Adrenal gland (tissue), 12 donors: ENCODE data around the gene SIX5. TPM values are rescaled to one million over a fixed set of nuclear protein-coding genes. Genes with fewer than 3 reads are reported as not detected.

ENCODE experiments used
- DNase-seq, 7 donors: peaks; one replicate each; pipeline ENCODE4 v3.0.0-alpha.2; 2019 to 2020
- H3K27ac ChIP-seq, 5 donors: fragments of 200-600 bp; sonication (generic) in 4 of 5; 1 replicate in 3 of 5; 2 replicates in 2 of 5; pipeline versions ENCODE4 v1.5.1 to v1.8.0; 2016 to 2020; ENCODE audit warnings: mild to moderate bottlenecking in 1 of 5
- H3K27me3 ChIP-seq: fragments of 200-600 bp; 2 replicates; pipeline ENCODE4 v1.8.0; 2021
- H3K36me3 ChIP-seq, 2 donors: fragments of 200-600 bp; replicated peaks in 1 of 2; 1 replicate in 1 of 2; 2 replicates in 1 of 2; pipeline versions ENCODE4 v1.5.1 to v1.8.0; 2018 to 2022
- H3K4me1 ChIP-seq, 2 donors: fragments of 200-600 bp; replicated peaks in 1 of 2; 1 replicate in 1 of 2; 2 replicates in 1 of 2; pipeline versions ENCODE4 v1.5.1 to v1.8.0; 2018 to 2021
- H3K4me3 ChIP-seq, 4 donors: fragments of 200-600 bp; sonication (generic) in 3 of 4; one replicate each; pipeline ENCODE4 v1.5.1; 2016 to 2018
- H3K9me3 ChIP-seq, 3 donors: fragments of 200-600 bp; sonication (generic) in 1 of 3; replicated peaks in 1 of 3; 1 replicate in 2 of 3; 2 replicates in 1 of 3; pipeline versions ENCODE4 v1.5.1 to v1.8.0; 2016 to 2021
- CTCF ChIP-seq, 6 experiments: fragments of 450-650 bp in 4 of 6; fragments of 200-600 bp in 2 of 6; sonication (generic) in 1 of 6; IDR thresholded peaks; 1 replicate in 5 of 6; 2 replicates in 1 of 6; pipeline versions ENCODE4 v1.5.1 to v1.8.0; 2016 to 2021; ENCODE audit warnings: antibody characterized with exemption in 6 of 6, mild to moderate bottlenecking in 2 of 6, moderate library complexity in 1 of 6
- POLR2A ChIP-seq, 2 donors: fragments of 450-650 bp; IDR thresholded peaks; one replicate each; pipeline ENCODE4 v1.6.1; 2017; ENCODE audit warnings: antibody characterized with exemption in 2 of 2, mild to moderate bottlenecking in 2 of 2, moderate library complexity in 1 of 2
- WGBS, 4 donors: extraction: QIAGEN DNeasy Blood & Tissue Kit in 2 of 4; methylation state at CpG; one replicate each; pipeline versions ENCODE4 v1.1.5 to v1.1.7; 2013 to 2017; 5-methylcytosine and 5-hydroxymethylcytosine counted together
- intact Hi-C, 2 donors: fragments of 100-400 bp; cut with DNase I; formaldehyde crosslinking; loops; one replicate each; pipeline versions ENCODE4 v1.14.1 to v1.15.0; 2022 to 2023
- polyA plus RNA-seq, 3 donors: library from polyadenylated mRNA; stranded (reverse); fragments of 200-250 nt in 2 of 3; fragments of 350-450 nt in 1 of 3; fragmentation: Illumina TruSeq in 1 of 3; extraction: RNeasy Lipid Tissue Mini Kit (QIAGEN cat#74804) in 1 of 3; gene quantifications; one replicate each; pipeline ENCODE4 v1.2.3, GENCODE V29; 2013 to 2014
- total RNA-seq, 9 donors: library from RNA; depleted of rRNA in 4 of 9; stranded (reverse); fragments of >200 nt in 4 of 9; fragments of 120-200 nt in 1 of 9; fragmentation: NEBNext Ultra II Directional in 1 of 9; extraction: Animal tissue kit (Norgen Biotek cat#: 25700) in 1 of 9; gene quantifications; one replicate each; pipeline versions ENCODE4 v1.1.0 to v1.2.4, GENCODE V29; 2013 to 2023
- donor health status: healthy with polysubstance abuse.
- donor health status: Bipolar disorder and iron deficiency.
- donor health status: DM: yes; HTN: yes; CAD: no.
- donor health status: DM: no; HTN: no; CAD: no.
- donor health status: DM: no; HTN: no; CAD: no.
- donor health status: DM: yes; HTN: yes; CAD: no.

The SIX5 gene
- total and polyA plus RNA-seq, 12 donors: 6.2 to 69.1 (median 27.1) TPM

GRCh38 chr19:45814166-45814780 lies 45.2 kb upstream of the SIX5 start:
- DNase-seq: no peak
- TF ChIP-seq CTCF (IDR thresholded peaks at IDR 0.05): no peak
- Histone ChIP-seq H3K36me3 (no peaks in the 10 kb centered on the region), H3K27ac (no peak overlapping the region), H3K4me3 (no peak overlapping the region), H3K27me3 (no peaks in the 10 kb centered on the region), H3K4me1 (peaks cover 5 to 7% of the 10 kb centered on the region in 2 donors), H3K9me3 (no peaks in the 10 kb centered on the region)
- intact Hi-C loops: no loop called here
- 79 to 83% (median 79%) methylated on average over 5 to 12 of the region's 12 CpGs for WGBS, 4 donors

- Histone ChIP-seq H3K9me3 (no peaks in the 10 kb centered on the region), H3K4me1 (peaks cover 5 to 7% of the 10 kb centered on the region in 2 donors), H3K36me3 (no peaks in the 10 kb centered on the region), H3K27ac (no peak overlapping the region), H3K27me3 (no peaks in the 10 kb centered on the region), H3K4me3 (no peak overlapping the region)
- 91 to 94% (median 94%) methylated on average over 5 to 6 of the region's 6 CpGs for WGBS, 4 donors
- TF ChIP-seq CTCF (IDR thresholded peaks at IDR 0.05) (no peak), POLR2A (IDR thresholded peaks at IDR 0.05) (no peak)
- intact Hi-C loops: no loop called here
- DNase-seq: no peak
Observed at GRCh38 chr19:45812297-45812696, 43.2 kb upstream of the SIX5 start.

GRCh38 chr19:45809643-45810159 lies 40.6 kb upstream of the SIX5 start:
- H3K9me3 ChIP-seq: no peaks in the 10 kb centered on the region
- no peaks in the 10 kb centered on the region for H3K27me3 ChIP-seq
- peaks cover 5 to 7% of the 10 kb centered on the region in 2 donors for H3K4me1 ChIP-seq
- intact Hi-C loops: no loop called here
- 21 to 32% (median 30%) methylated on average over 7 of the region's 7 CpGs for WGBS, 4 donors
- no peak overlapping the region for H3K4me3 ChIP-seq
- no peak for TF ChIP-seq CTCF (IDR thresholded peaks at IDR 0.05)
- no peak for TF ChIP-seq POLR2A (IDR thresholded peaks at IDR 0.05)
- H3K27ac ChIP-seq: no peak overlapping the region
- no peaks in the 10 kb centered on the region for H3K36me3 ChIP-seq
- DNase-seq: no peak

DNA sequence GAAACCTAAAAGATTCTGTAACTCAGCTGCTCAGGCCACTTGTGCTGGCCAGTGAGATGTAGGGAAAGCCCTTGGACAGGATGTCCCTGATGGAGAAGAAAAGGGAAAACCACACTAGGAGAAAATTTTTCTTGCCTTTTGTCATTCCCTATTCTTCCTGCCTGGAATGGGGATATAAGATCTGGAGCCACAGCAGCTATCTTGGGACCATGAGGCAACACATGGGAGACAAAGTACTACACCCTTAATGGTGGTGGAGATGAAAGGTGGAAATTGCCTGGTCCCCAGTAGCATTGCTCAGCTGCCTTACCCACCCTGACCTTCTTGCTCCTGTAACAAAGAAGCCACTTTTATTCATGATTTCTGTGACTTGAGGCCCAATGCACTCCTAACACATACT lies 36.7 kb upstream of the SIX5 start:
- TF ChIP-seq POLR2A (IDR thresholded peaks at IDR 0.05) (no peak), CTCF (IDR thresholded peaks at IDR 0.05) (no peak)
- Histone ChIP-seq H3K27me3 (no peaks in the 10 kb centered on the region), H3K4me1 (peaks cover 5 to 7% of the 10 kb centered on the region in 2 donors), H3K4me3 (no peak overlapping the region), H3K36me3 (no peaks in the 10 kb centered on the region), H3K9me3 (no peaks in the 10 kb centered on the region), H3K27ac (no peak overlapping the region)
- no peak for DNase-seq
- intact Hi-C loops: no loop called here
